ENCODE results near the gene ADGRG3. TPM values are rescaled to one million over a fixed set of nuclear protein-coding genes. Genes with fewer than 3 reads are reported as not detected.

ADGRG3 gene
- total and polyA plus RNA-seq, 2 of the 8 experiments (the other 6 are each of a cell fraction or from before 2014, with no cell fraction given), result 0.28 to 0.98 TPM

- H3K4me1 ChIP-seq (replicated peaks in 1 of 4; ENCODE audit: control insufficient read depth in 3 of 4, insufficient read depth in 4 of 4, low read length in 3 of 4), result peaks cover 0 to 3% (median 0%) of the 10 kb centered on the region in 4 experiments; a peak in 3 of 7 replicates
- POLR2A ChIA-PET (ENCODE audit: partially characterized antibody), result interaction anchor here (1.2 kb wide), 1 partner anchor 19 kb away, joined by 3 read pairs; no protein-coding TSS in a partner anchor
- H3K9ac ChIP-seq (replicated peaks in 1 of 4; ENCODE audit: extremely low read depth in 1 of 4, low read depth in 3 of 4, low read length in 3 of 4), result no peak overlapping the region
- H3K9me3 ChIP-seq (ENCODE audit: insufficient read depth in 2 of 2, low read depth in 1 of 2, low read length in 1 of 2), result no peaks in the 10 kb centered on the region
- H3K23ac ChIP-seq (ENCODE audit: insufficient read length), result no peak overlapping the region
- no peak overlapping the region for H3K18ac ChIP-seq (ENCODE audit: extremely low read depth, low read length)
- H3K56ac ChIP-seq (replicated peaks; ENCODE audit: insufficient read length, low read depth, low read length), result no peak overlapping the region
- FAIRE-seq (no peak), DNase-seq (ENCODE audit: low read depth in 1 of 2, low spot score in 2 of 2) (no peak)
- peak overlapping the region; percentile 78 for H4K8ac ChIP-seq (ENCODE audit: extremely low read depth, insufficient read depth, low read length)
- H3K4me2 ChIP-seq (ENCODE audit: insufficient read depth in 1 of 2, low read depth in 2 of 2, low read length in 2 of 2), result no peak overlapping the region
- CTCF ChIA-PET (ENCODE audit: partially characterized antibody), result interaction anchor here (1.5 kb wide), 2 partner anchors 11 to 65 kb away, joined by 4 read pairs; no protein-coding TSS in a partner anchor
- H3K79me1 ChIP-seq (ENCODE audit: low read depth, low read length), result no peaks in the 10 kb centered on the region
- no peaks in the 10 kb centered on the region for H3K79me2 ChIP-seq (ENCODE audit: control insufficient read depth in 1 of 2, insufficient read depth in 2 of 2, low read length in 2 of 2)
- no peak overlapping the region for H2BK5ac ChIP-seq (ENCODE audit: low read depth, low read length)
- no peaks in the 10 kb centered on the region for H3K36me3 ChIP-seq (ENCODE audit: control insufficient read depth in 2 of 4, insufficient read depth in 4 of 4, low read length in 3 of 4)
- no peak overlapping the region for H3K4ac ChIP-seq (replicated peaks; ENCODE audit: insufficient read length, low read depth, low read length)
- no peaks in the 10 kb centered on the region for H3K27me3 ChIP-seq (replicated peaks in 1 of 4; ENCODE audit: control insufficient read depth in 3 of 4, extremely low read depth in 1 of 4, insufficient read depth in 3 of 4, low read length in 3 of 4)
- H2BK15ac ChIP-seq (ENCODE audit: low read length), result no peak overlapping the region
- H3K27ac ChIP-seq (ENCODE audit: low read depth, low read length), result no peak overlapping the region
- TF ChIP-seq RNF2 (IDR thresholded peaks at IDR 0.05; ENCODE audit: borderline replicate concordance, low read depth, low read length, missing control alignments, poor library complexity, severe bottlenecking), result no peak
- peak; percentile 70; the same call in 1 of the 2 replicates for TF ChIP-seq KDM1A (IDR thresholded peaks at IDR 0.05; ENCODE audit: borderline replicate concordance, low read length)
- WGBS, 2 experiments (ENCODE audit: extremely low coverage in 1 of 2, insufficient coverage in 1 of 2, insufficient read length in 1 of 2, insufficient replicate concordance in 2 of 2, low coverage in 1 of 2, low lambda C conversion rate in 2 of 2, missing lambda C conversion rate in 1 of 2), result 89% methylated on average over 9 of the region's 11 CpGs; no CpG with 5 or more reads in 1 of the 2 experiments
- H2AK5ac ChIP-seq (ENCODE audit: low read depth, low read length), result no peak overlapping the region
- no peak overlapping the region for H3K4me3 ChIP-seq (ENCODE audit: extremely low read depth in 1 of 4, insufficient read depth in 2 of 4, low read depth in 3 of 4, low read length in 4 of 4)
- H4K5ac ChIP-seq (ENCODE audit: insufficient read length, low read depth, low read length), result no peak overlapping the region
- H3K14ac ChIP-seq (ENCODE audit: insufficient read length), result no peak overlapping the region
- no peak overlapping the region for H2BK120ac ChIP-seq (replicated peaks; ENCODE audit: low read depth, low read length)
- no peaks in the 10 kb centered on the region for H3K23me2 ChIP-seq (ENCODE audit: low read depth, low read length)
- H2AFZ ChIP-seq (ENCODE audit: low read length), result no peak overlapping the region
- H2BK12ac ChIP-seq (ENCODE audit: low read depth, low read length), result no peak overlapping the region
- H4K20me1 ChIP-seq (replicated peaks in 1 of 2; ENCODE audit: control insufficient read depth in 1 of 2, insufficient read depth in 2 of 2, low read length in 2 of 2), result no peaks in the 10 kb centered on the region
- no peak overlapping the region for H4K91ac ChIP-seq (replicated peaks; ENCODE audit: insufficient read length, low read length)
- no peak overlapping the region for H2BK20ac ChIP-seq (ENCODE audit: low read length)
Measured at GRCh38 chr16:57656342-57656955, 11.7 kb upstream of the ADGRG3 start.
